ENCODE measurements around the gene PBX1.

The PBX1 gene

DNA sequence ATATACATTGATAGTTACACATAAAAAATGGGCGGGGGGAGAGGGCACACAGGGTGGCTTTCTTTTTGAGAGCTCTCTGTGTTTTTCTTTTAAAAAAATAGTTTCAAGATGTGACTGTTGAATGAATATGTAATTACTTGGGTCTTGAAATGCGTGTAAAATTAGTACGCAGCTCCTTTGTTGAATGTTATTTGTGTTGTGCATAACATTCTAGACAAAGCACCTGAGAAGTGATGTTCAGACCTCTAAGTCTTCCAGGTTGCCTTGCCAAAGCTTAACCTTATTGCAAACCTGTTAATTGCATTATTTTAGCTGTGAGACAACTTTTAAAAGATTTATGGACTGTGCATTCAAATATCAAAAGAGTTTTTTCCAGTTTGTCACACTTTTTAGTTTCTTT is 5.4 kb downstream of the PBX1 start:
- no peak for DNase-seq

DNA sequence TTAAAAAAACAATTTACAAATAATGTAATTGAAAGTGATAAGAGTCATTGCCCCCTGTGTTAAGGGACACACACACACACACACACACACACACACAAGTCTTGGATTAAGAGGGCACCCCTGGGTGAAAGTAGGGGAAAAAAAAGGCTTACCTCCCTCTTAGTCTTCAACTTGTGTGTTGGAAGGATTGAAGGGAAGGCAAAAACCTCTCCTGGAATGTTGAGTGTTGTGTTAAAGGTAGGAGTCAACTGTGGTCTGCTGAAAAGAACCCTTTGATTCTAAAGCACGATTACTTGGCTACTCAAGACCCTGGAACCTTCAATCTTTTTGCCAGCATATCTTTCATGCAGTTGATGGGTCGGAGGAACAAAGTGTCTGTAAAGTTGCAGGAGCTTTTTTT is 6.4 kb downstream of the PBX1 start:
- DNase-seq, result no peak

DNA sequence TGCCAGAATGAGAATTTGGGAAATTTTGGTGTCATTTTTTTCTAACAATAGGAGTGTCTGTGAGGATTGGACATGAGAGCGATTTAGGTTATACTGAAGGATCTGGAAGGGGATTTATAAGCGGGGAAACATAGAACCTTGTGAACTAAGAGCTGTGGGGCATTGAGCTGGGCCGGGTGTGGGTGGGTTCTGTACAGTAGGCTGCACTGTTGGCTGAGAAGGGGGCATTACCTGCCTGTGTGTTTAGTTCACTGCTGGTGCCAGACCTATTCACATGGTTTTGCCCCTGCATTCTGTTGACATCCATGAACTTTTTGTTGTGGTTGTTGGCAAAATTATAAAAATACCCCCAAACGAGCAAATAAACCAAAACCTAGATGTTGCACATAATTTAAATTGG is 8.8 kb downstream of the PBX1 start:
- DNase-seq, result no peak

DNA sequence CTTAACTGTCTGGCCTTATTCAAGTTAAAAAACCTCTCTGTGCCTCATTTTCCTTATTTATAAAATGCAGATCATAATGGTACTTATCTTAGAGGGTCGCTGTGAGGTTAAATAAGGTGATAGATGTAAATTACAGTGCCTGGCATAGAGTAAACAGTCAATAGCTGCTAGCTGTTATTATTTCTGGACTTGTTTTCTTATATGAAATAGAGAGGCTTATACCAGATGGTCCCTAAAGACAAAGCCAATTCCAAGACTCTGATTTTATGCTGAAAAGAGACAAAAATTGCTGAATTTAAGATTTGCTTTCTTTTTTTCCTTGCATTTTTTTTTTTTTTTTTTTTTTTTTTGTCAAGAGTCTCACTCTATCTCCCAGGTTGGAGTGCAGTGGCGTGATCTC is 10.3 kb downstream of the PBX1 start:
- no peak for DNase-seq

DNA sequence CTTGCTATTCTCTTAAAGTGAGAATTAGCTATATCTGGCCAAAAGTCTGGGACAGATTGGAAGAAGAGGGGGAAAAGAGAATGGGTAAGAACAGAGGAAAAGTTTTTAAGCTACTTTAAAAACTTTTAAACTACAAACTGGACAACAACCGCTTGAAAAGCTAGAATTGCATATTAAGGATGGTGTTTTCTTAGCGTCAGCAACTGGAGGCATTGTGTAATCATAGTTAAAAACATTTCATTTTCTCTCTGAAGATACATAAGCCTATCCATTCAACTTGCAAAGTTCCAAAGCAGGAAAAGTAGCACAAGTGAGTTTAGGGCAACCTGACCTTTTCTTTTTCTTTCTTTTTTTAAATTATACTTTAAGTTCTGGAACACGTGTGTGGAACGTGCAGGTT is 10.9 kb downstream of the PBX1 start:
- no peak for DNase-seq

DNA sequence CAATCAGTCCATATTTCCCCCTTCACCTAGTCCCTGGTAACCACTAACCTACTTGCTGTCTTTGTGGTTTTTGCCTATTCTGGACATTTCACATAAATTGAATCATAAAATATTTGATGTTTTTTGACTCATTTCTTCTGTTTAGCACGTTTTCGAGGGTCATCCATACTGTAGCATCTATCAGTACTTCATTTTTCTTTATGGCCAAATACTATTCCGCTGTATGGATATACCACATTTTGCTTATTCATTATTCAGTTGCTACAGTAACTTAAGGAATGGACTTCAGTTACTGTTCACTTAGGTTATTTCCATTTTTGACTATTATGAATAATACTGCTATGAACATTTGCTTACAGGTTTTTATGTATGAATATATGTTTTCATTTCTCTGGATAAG is 12.3 kb downstream of the PBX1 start:
- no peak for DNase-seq

DNA sequence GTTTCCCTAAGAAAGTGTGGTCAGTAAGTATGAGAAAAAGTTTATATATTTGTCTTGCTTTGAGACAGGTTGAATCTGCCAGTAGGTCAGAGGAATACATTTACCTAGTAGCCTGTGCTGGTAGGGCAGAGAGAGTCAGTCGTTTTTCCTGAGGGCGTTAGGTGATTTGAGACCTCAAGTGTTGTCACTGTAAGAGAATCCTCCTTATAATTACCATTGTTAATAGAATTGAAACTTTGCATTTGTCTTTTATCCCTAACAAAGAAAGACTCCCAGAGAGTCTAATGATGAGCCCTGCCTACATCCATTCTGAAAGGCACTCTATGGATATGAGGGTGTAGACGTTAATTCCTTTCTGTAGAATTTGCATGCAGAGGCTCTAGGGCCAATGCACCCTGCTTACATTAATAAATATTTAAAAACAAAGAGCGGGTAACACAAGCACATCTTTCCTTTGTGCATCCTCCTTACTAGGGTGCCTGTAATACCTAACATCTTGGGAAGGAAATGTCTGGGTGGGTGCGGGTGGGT is 16.4 kb downstream of the PBX1 start:
- DNase-seq, result no peak

DNA sequence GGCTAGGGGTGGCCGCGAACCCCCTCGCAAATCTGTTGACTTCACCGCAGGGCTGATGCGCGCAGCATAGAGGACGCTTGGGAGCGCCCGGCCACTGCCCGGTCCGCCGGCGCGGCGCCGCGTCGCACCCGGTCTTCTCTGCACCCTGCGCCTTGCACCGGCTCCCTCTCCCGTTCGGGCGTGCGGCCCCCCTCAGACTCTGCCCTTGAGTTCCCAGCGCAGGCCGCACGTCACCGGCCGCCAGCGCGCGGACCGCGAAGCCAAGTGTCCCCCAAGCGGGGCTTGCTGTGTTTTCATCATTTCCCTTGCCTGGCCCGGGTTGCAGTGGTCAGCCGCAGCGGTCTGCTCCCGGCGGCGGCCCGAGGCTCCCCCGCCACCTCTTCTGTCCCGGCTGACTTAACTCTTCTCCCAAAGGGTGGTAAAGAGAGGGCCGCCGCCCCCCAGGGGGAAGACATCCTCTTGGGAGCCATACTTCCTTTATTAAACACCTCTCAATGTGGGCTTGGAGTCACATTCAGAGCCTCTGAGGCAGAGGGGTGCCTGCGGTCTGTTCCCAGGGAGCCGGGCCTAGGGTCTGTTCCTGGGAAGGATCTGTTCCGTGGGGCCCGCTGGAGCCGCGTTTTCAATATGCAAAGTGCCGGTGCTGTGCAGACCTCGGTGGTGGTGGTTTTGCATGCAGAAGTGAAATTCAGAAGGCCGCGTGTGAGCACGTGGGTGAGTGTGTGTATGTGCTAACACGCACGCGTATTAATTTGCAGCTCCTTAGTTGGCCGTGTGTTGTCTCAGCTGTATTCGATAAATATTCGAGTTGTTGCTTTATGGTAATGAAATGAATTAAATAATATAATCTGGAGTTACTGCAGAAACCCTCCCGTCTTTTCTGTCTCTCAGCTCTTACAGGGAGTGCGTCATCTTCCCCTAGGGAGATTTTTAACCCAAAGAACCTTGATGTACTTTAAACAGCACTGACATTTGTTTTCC is 17.6 kb downstream of the PBX1 start:
- DNase-seq, result no peak

DNA sequence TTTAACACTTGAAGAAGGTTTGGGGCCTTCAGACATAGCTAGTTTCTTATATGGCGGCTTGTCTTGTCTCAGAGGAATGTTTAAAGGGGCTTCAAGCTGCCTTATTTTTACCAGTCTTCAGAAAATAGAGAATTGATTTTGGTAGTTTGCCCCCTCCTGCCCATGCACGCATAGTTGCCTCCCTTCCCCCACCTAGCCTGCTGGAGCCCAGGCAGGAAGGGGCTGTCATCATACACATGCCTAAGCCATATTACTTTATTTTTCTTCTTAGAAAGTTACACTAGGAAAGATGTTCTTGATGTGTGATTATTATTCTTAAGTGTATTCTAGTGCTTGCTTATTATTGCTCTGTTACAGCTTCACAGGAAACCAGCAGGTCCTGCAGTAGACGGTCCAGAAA is 18.3 kb downstream of the PBX1 start:
- no peak for DNase-seq

DNA sequence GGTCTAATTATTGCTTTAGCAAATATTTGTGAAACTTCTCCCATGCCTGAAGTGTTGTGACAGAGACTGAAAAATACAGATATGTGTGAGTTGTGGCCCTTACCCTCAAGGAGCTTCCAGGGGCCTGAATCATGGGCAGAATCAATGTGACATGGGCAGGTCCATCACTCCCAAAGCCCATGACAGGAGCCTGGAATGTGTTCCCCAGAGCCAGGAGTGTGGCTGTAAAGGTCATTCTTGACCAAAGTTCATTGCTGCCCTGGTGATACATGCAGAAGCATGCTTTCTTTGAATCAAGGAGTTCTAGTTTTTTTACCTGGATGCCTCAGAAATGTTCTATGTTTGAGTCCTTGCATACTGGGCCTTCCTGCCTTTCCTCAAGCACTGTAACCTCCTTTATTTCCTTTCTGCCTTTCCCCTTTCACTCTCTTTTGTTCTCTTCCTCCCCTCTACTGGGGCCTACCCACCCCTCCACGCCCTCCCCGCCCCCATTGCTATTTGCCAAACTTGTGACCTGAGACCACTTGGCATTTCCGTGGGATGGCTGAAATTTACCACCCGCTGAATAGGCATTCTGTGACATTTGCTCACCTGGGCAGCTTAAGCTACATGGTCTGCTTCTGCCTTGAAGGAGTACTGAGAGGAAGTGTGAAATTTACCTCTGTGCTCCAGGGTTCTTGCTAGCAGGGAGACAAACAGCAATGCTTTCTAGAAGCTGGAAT is 19.7 kb downstream of the PBX1 start:
- no peak for DNase-seq

DNA sequence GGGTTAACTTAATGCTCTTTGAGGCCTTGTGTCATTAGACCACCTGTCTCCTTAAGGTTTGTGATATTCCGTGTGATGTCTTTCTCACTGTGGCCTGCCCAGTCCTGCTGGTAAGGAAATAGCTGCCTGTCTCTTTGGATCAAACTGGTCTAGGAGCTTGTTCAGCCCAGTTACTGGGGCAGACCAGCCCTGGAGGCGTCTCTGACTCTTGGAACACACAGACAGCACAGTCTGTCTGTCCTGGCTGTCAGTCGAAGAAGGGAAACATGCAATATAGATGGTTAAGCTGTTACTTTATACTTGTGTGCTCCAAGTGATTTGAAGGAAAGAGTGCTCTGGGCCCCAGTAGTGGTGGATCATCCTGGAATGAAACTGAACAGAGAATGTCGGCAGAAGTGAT is 20.4 kb downstream of the PBX1 start:
- no peak for DNase-seq

DNA sequence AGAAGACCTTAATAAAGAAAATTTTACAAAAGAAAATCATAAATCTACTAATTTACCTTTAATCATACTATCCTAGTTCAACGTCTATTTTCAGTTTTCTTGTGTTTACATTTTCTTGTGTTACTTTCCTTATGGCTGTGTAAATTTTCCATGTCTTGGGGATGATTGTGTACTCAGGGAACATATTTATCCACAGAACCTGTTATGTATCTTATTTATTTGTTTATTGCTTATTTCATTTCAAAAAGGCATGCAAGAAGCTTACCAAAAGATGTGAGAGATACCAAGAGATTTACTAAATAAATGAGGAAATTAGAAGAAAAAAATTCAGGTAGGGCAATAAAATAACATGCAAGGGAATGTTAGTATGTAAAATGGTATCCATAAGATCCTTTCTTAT is 22.8 kb downstream of the PBX1 start:
- DNase-seq, result no peak

DNA sequence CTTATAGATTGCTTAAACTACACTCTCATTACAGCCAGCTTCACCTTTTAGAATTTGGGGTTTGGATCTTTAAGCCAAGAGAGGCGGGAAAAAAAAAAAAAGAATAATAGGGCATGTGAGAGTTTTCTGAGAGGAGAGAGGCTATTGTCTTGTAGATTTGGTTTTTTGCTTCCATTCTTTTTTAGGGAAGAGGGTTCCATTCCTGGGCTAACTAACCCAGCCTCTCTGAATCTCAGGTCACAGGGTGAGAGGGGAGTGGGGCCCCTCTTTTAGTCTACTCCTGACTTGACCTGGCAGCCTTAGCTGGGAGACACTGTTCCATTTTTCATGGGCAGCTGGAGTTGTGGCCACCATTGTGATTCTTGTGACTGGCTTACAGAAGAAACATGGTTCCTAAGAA is 24.2 kb downstream of the PBX1 start:
- DNase-seq, result no peak

DNA sequence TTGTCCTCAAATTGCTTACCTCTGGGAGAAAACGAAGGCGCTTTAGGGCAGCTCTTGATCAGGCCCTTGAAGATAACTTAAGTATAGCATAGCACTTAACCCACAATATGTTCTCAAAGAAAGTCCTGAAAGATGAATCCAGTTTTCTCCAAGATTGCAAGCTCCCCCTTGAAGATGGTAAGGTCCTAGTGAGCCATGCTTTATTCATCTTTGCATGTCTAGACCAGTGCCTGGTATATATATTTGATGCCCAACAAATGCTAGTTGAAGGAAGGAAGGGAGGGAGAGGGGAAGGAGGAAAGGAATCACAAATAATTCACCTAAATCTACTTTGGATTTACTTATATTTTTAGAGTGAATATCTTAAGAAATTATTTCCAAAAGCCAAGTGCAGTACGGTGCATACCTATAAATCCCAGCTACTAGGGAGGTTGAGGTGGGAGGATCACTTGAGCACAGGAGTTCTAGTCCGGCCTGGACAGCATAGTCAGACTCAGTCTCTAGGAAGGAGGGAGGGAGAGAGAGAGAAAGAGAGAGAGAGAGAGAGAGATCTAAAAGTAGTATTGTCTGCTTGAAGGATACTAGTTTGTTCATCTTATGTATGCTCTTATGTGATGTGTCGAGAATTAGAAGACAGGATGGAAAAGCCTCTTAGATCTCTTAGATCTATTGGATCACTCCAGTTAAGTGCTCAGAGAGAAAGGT is 25.0 kb downstream of the PBX1 start:
- DNase-seq, result no peak

DNA sequence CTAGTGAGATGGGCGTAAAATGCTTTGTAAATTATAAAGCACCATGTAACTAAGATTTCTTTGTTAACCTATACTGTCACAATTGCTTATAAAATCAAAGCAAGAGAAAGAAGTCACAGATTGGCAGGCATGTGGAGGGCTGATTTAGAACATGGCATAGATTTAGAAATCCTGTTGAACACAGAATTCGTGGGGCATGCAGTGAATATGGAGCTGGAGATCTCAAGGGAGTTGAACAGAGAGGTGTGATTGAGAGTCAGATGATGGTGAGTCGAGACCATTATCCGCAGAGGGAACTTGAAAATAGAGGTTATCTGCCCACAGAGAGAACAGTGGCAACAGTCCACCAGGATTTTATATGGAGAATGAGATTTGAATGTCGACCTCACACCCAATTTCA is 27.6 kb downstream of the PBX1 start:
- no peak for DNase-seq

DNA sequence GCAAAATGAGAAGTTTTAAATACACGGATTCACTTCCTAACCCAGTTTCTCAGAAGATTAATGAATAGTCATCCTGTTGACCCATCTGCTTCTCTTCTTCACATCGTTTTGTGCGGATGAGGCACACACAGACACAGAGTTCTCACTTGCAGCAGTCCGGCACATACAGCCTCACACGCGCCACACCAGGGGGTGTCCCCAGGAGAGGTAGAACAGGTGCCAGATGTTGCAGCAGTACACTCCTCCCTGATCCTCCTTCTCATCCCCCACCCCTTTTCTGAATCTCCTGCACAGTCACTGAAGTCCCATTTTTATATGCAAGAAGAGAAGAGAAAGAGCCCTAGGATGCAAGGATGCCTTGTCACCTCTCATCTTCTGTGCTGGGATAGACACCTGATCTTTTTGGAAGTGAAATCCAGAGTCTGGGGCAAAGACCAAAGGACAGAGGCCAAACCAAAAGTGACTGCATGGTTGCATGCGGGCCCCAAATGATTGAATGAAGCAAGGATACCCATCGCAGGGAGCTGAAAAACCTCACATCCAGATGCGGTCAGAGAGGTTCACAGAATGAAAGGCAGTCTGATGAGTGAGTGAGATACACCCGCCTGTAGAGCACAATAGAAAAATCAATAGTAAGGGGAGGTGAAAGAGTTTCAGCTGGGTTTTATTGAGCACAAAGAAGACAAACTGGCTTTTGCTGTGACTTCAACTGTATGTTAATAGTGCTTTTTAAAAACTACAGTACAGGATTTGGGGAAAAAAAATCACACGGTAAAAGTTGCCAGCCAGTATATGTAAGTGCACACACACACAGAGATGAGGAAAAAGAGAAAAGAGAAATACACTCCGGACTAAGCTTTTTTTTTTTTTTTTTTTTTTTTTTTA is 28.9 kb downstream of the PBX1 start:
- no peak for DNase-seq

DNA sequence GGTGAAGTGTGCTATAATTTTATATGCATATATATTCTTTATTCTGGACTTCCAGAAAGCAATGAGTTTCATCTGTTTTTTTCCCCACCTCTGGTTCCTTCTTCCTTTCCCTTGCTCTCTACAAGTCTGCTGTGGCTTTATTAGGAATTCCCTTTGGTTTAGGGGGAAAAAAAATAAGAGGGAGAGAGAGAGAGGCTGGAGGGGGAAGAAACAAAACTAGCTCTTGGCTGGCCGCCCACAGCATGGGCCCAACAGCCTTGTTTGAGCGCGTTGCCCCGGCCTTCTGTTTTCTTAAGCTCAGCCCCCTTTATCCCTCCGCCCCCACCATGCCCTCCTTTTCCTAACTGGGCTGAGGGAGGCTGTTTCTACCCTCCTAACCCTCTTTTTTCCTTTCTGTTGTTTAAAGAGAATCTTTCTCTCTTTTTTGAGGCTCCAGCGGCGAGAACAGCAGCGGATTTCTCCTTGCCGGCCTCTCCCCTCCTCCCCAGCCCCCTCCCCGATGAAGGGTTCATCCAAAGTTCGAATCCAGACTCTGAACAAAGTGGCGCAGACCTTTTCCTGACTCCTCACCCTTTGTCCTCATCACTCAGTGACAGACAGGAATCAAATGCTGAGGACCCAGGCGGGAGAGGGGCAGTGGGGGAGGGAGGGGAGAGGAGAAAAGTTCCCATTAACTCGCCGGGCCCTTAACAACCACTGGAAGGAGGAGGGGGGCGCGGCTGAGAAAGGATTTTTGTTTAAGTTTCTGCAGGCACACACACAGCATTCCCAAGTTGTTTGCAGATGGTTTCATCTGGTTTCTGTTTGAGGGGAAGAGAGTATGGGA is 29.7 kb downstream of the PBX1 start:
- no peak for DNase-seq

DNA sequence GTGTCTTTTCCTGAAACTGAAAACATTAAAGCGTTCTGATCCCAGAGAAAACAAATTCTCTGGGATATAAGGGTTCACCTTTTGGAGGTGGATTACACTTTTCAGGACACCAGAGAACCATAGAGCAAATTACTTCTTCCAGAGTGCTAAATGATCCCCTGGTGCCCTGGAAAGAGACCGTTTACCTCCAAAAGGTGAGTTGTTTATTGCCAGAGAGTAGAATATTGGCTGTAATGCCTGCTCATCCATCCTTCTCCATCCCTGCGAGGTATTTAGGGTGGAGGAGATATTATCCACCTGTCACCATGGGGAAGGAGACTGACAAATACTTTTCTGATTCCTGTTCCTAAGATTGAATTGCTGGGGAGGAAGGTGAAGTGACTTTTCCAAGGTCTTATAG is 30.4 kb downstream of the PBX1 start:
- no peak for DNase-seq

DNA sequence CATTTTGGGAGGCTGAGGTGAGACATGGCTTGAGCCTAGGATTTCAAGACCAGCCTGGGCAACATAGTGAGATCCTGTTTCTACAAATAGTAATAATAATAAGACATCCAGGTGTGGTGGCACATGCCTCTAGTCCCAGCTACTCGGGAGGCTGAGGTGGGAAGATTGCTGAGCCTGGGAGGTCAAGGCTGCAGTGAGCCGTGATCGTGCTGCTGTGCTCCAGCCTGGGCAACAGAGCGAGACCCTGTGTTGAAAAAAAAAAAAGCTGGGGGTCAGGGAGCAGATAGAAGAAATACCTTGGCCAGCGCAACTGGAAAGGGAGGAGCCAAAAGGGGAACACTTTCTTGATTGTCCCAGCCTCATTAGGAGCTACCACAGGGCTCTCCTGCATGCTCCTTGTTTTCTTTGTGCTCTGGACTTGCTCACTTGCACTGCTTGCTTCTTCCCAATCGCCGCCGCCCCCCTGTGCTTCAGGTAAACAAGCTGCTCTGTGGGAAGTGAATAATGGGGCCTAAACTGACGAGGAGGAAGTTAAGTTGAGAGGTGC is 31.1 kb downstream of the PBX1 start:
- no peak for DNase-seq

DNA sequence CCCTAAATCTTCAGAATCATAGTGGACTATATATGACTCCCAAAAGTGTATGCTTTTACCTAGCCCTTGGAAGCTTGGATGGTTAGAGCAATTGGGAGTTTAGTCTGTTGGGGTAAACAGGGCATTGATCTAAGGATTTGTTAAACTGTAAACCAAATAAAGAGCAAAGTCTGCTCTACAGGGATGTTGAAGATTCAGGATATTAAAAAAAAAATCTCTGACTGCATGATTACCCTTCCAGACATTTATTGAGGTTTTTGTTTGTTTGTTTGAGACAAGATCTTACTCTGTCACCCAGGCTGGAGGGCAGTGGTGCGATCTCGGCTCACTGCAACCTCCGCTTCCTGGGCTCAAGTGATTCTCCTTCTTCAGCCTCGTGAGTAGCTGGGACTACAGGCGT is 31.6 kb downstream of the PBX1 start:
- no peak for DNase-seq

DNA sequence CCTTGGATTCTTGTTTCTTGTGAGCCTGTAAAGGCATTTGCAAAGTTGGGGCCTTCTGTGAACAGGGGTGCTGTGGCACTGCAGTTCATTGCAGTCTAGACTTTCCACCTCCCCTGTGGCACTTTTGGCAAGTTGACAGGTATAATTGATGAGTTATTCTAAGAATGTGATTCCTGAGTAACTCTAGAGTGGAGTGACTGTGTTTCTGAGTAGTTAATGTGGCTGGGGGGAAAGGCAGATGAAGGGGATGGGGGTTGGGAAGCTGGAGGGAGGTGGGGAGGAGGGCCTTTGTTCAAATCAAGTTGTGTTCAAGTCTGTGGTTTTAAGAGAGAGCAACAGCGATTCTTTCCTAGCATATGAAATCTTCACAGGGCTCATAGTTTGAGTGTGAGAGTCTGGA is 32.9 kb downstream of the PBX1 start:
- no peak for DNase-seq

Data from CD4-positive, alpha-beta T cell treated with Interferon alpha-2 for 1 hour (primary cell).